22Rv1 (cell line): ENCODE measurements around the gene CADM1.

ENCODE experiments used
- H3K27ac ChIP-seq: fragments of 450-650 bp; 2 replicates; pipeline ENCODE4 v1.5.1; 2017
- ZFX ChIP-seq: fragments of 450-650 bp; IDR thresholded peaks from 2 replicates; pipeline ENCODE4 v1.6.1; 2017; ENCODE audit warnings: antibody characterized with exemption, borderline replicate concordance
- TF ChIP-seq, protein P1 (sequence below): fragments of 450-650 bp; IDR thresholded peaks from 2 replicates; pipeline ENCODE4 v1.5.1; 2017; ENCODE audit warnings: mild to moderate bottlenecking

The CADM1 gene

DNA sequence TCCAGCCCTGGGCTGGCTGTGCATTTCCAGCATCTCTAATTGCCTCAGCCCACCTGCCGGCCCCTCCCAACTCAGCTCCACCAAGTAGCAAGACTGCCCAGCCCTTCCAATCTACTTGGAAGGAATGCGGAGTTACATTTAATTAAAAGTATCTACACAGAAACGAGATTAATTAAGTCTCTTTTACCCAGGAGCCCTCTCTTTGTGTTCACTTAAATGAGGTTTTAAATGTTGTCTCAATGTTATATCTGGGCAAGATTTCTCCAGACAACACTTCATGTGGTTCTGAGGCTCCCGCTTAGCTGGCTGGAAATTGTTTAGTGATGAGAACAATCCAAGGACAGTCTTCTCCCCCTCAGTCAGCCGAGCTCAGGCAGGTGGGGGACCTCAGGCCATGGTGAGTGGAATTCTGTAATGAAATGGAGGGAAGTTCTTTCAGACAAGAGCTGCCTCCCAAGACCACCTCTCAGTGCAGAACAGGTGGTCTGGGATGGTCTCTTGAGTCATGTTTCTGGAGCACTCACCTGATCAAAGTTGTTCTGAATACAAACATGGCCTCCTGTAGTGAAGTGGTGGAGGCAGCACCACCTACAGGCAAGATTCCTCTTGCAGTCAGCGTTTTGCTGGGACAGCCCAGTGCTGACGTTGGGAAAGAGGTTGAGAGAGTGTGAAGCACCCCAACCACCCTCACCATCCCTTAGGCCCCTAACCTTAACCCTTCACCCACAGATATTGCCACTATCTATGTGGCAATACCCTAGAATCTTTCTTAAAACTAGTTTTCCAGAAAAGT, 371.6 kb downstream of the CADM1 start:
- no peak overlapping the region for H3K27ac ChIP-seq
- no peak for TF ChIP-seq ZFX
- TF ChIP-seq, protein P1, sequence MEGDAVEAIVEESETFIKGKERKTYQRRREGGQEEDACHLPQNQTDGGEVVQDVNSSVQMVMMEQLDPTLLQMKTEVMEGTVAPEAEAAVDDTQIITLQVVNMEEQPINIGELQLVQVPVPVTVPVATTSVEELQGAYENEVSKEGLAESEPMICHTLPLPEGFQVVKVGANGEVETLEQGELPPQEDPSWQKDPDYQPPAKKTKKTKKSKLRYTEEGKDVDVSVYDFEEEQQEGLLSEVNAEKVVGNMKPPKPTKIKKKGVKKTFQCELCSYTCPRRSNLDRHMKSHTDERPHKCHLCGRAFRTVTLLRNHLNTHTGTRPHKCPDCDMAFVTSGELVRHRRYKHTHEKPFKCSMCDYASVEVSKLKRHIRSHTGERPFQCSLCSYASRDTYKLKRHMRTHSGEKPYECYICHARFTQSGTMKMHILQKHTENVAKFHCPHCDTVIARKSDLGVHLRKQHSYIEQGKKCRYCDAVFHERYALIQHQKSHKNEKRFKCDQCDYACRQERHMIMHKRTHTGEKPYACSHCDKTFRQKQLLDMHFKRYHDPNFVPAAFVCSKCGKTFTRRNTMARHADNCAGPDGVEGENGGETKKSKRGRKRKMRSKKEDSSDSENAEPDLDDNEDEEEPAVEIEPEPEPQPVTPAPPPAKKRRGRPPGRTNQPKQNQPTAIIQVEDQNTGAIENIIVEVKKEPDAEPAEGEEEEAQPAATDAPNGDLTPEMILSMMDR, result peak; percentile 51

DNA sequence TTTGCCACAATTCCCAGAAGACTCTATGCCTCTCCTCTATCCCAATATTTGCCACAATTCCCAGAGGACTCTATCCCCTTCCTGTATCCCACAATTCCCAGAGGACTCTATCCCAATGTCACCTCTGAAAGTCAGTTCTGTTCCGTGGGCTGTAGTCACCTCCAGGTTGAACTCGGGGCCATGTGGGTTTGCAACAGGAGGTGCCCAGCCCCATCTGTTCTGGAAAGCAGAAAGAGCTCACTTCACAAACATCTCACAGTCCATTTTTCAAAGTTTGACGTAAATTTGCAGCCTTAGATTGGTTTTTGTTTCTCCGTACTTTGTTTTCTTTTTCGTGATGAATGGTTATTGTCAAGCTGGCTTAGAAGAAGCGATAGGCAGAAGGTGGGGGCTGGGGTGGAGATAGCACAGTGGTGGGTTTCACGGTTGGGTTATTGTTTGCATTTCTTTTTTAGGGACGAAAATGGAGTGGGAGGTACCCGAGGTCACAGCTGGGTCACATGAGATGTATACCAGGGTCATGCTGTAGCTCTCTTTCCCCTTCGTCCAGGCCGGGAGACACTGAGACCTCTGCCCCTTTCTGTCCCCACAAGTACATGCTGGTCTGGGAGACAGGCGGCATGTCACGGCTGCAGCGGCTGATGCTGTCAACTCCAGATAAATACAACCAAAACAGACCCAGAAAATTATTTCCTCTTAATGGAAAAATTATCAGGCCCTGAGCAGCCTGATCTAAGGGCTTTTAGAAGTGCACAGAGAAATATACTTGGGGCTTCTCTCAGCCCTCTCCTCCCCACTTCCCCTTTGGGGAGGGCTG, 374.5 kb downstream of the CADM1 start:
- no peak overlapping the region for H3K27ac ChIP-seq
- TF ChIP-seq ZFX, result no peak
- TF ChIP-seq, protein P1, result no peak

DNA sequence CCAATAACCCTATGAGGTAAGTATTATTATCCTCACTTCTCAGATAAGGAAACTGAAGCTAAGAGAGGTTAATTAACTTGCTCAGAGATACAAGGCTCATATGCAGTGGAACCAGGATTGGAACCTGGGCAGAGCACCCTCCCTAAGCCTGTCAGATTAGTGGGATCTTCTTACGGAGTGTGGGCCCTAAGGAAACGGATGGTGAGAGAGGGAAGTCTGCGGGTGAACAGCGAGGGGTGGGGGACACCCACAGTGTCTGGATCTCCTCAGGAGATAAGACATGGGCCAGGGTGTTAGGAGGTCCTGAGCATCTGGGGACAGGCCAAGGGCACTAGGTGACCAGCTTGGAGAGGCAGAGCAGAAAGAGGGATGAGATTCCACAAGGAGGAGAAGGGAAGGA, 376.0 kb downstream of the CADM1 start:
- no peak overlapping the region for H3K27ac ChIP-seq
- TF ChIP-seq, protein P1, result no peak
- TF ChIP-seq ZFX, result no peak

- H3K27ac ChIP-seq, result no peak overlapping the region
- no peak for TF ChIP-seq ZFX
- TF ChIP-seq, protein P1, result no peak
These were observed 376.4 kb downstream of the CADM1 start for GRCh38 chr11:115127790-115128189.

DNA sequence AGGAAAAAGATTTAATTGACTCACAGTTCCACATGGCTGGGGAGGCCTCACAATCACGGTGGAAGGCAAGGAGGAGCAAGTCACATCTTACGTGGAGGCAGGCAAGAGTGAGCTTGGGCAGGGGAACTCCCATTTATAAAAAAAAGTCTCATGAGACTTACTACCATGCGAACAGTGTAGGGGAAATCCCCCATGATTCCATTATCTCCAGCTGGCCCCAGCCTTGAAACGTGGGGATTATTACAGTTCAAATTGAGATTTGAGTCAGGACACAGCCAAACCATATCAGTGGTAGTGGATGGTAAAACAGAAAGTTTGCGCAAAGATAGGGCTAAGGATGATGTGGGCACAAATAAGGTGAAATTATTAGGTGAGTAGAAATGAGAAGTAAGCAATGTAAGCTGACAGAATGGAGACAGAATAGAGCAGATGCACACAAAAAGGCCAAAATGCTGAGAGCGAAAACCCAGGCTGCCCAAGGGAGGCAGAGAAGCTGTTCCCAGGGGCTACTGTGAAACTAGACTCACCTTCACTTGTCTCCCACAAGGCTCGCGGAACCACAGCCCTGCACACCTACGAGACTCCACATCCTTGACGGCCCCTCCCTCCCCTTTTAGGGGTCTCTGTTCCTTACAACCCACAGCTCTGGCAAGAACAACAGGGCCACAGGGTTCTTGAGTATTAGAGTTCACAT, 377.6 kb downstream of the CADM1 start:
- no peak overlapping the region for H3K27ac ChIP-seq
- no peak for TF ChIP-seq ZFX

GRCh38 chr11:115126092-115126491, 378.1 kb downstream of the CADM1 start:
- TF ChIP-seq, protein P1, result no peak
- TF ChIP-seq ZFX, result no peak
- H3K27ac ChIP-seq, result no peak overlapping the region

- H3K27ac ChIP-seq, result no peak overlapping the region
- no peak for TF ChIP-seq ZFX
- TF ChIP-seq, protein P1, result no peak
These were observed 379.4 kb downstream of the CADM1 start for GRCh38 chr11:115124786-115125185.
